ENCODE measurements around the gene MTERF4.

DNA sequence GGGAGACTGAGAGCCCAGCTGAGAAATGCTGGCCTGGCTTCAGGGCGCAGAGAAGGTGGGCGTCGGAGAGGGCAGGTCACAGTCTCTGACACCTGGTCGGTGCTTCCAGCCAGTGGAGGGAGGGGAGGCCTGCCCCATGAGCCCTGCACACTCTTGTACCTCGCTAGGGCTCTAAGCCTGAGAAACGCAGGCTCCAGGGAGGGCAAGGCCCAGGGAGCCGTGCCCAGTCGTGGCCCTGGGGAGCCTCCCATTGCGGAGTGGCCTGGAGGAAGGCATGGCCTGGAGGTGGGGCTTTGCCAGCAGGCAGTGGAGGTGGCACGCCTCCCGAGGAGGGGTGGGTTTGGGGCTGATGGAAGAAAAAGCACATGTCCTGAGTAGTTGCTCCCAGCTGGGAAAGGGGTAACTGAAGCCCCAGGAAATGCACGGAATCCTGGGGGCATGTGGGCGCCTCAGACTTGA, 39.0 kb downstream of the MTERF4 start:
- TF ChIP-seq CTCF (IDR thresholded peaks at IDR 0.05) (no peak), EZH2 (IDR thresholded peaks at IDR 0.05) (no peak), EZH2phosphoT487 (IDR thresholded peaks at IDR 0.05) (no peak)

Measured in neural progenitor cell (in vitro differentiated cells).